LHCN-M2 (cell line): ENCODE results near the gene MYO9B. TPM values are rescaled to one million over a fixed set of nuclear protein-coding genes. Genes with fewer than 3 reads are reported as not detected.

Experiments used
- DNase-seq: peaks from one replicate; pipeline ENCODE4 v3.0.0-alpha.2; 2012; ENCODE audit warnings: low read depth
- polyA plus RNA-seq: library from polyadenylated mRNA; unstranded; fragments of >200 nt; gene quantifications from one replicate; pipeline ENCODE4 v1.2.1, GENCODE V29; 2012; ENCODE audit warnings: missing spikeins
- total RNA-seq: library from RNA; depleted of rRNA; stranded (reverse); fragments of >200 nt; gene quantifications from 2 replicates; pipeline ENCODE4 v1.2.3, GENCODE V29; 2014; rRNA removed

Gene MYO9B
- total RNA-seq: 50.7 and 52.1 TPM in 2 replicates
- polyA plus RNA-seq: 48.8 TPM

- peak; percentile 99 for DNase-seq
Measured at GRCh38 chr19:17075035-17075863, at the start of gene MYO9B, which contains the start of gene HAUS8. Gene MYO9B, plus strand, starts transcription at chr19:17075777. Its CDS starts 25,941 bp downstream, at chr19:17101718. Gene HAUS8, minus strand, starts transcription at chr19:17075452. Its CDS starts 30 bp downstream, at chr19:17075422.

GRCh38 chr19:17025991-17026658 lies 49.5 kb upstream of the MYO9B start:
- DNase-seq: no peak

- no peak for DNase-seq
Measured at GRCh38 chr19:17026706-17027534, 48.7 kb upstream of the MYO9B start, which contains the start of gene CPAMD8. Gene CPAMD8, minus strand, starts transcription at chr19:17026810. Its CDS starts 168 bp downstream, at chr19:17026642.

GRCh38 chr19:17027535-17027975 lies 48.0 kb upstream of the MYO9B start:
- no peak for DNase-seq

- no peak for DNase-seq
Measured at GRCh38 chr19:17031741-17032140, 43.8 kb upstream of the MYO9B start.

GRCh38 chr19:17035842-17036424 lies 39.6 kb upstream of the MYO9B start:
- DNase-seq: peak; percentile 11

GRCh38 chr19:17036640-17037039 lies 38.9 kb upstream of the MYO9B start:
- no peak for DNase-seq

- DNase-seq: no peak
Measured at GRCh38 chr19:17037184-17037583, 38.4 kb upstream of the MYO9B start.

GRCh38 chr19:17037966-17038500 lies 37.5 kb upstream of the MYO9B start:
- DNase-seq: no peak

- DNase-seq: no peak
Measured at GRCh38 chr19:17041976-17042375, 33.6 kb upstream of the MYO9B start.

GRCh38 chr19:17043744-17044143 lies 31.8 kb upstream of the MYO9B start:
- DNase-seq: no peak

- DNase-seq: no peak
Measured at GRCh38 chr19:17045907-17046502, 29.6 kb upstream of the MYO9B start.

- DNase-seq: no peak
Measured at GRCh38 chr19:17048885-17049453, 26.6 kb upstream of the MYO9B start.

- peak; percentile 13 for DNase-seq
Measured at GRCh38 chr19:17049711-17050280, 25.8 kb upstream of the MYO9B start.

- DNase-seq: peak; percentile 28
Measured at GRCh38 chr19:17052439-17052838, 23.1 kb upstream of the MYO9B start.

- DNase-seq: no peak
Measured at GRCh38 chr19:17054746-17055145, 20.8 kb upstream of the MYO9B start.

GRCh38 chr19:17055636-17056035 lies 19.9 kb upstream of the MYO9B start:
- DNase-seq: no peak

- DNase-seq: peak; percentile 47
Measured at GRCh38 chr19:17058236-17058635, 17.3 kb upstream of the MYO9B start.

GRCh38 chr19:17060802-17061201 lies 14.8 kb upstream of the MYO9B start:
- DNase-seq: no peak

GRCh38 chr19:17061205-17061604 lies 14.4 kb upstream of the MYO9B start:
- DNase-seq: no peak
